HG03469 (cell line): ENCODE results near the gene SCYL1.

Experiments
- ATAC-seq: cut with Tn5 transposase; IDR thresholded peaks from one replicate; pipeline ENCODE4 v1.9.1; 2021; ENCODE audit warnings: mild to moderate bottlenecking, moderate library complexity, moderate number of reproducible peaks; ENCODE audit not compliant: unreplicated experiment

Gene SCYL1

GRCh38 chr11:65524741-65525545 is at the start of gene SCYL1:
TSS of gene SCYL1 (plus strand) at chr11:65525083. CDS start at chr11:65525154, 71 bp downstream.
- no peak for ATAC-seq

- ATAC-seq = no peak
These were observed 48.2 kb upstream of the SCYL1 start for GRCh38 chr11:65476632-65477148.

- no peak for ATAC-seq
These were observed 47.5 kb upstream of the SCYL1 start for GRCh38 chr11:65477149-65477965.

- no peak for ATAC-seq
These were observed 46.3 kb upstream of the SCYL1 start for GRCh38 chr11:65478388-65479183.

GRCh38 chr11:65479184-65480145 is 45.4 kb upstream of the SCYL1 start:
- no peak for ATAC-seq

GRCh38 chr11:65482306-65482850 is 42.5 kb upstream of the SCYL1 start:
- no peak for ATAC-seq

- ATAC-seq = no peak
These were observed 39.0 kb upstream of the SCYL1 start for GRCh38 chr11:65485920-65486219.

GRCh38 chr11:65486570-65487466 is 38.1 kb upstream of the SCYL1 start:
- ATAC-seq = no peak

- peak; percentile 40 for ATAC-seq
These were observed 37.2 kb upstream of the SCYL1 start for GRCh38 chr11:65487467-65488272.

GRCh38 chr11:65488273-65489034 is 36.4 kb upstream of the SCYL1 start:
- no peak for ATAC-seq

- no peak for ATAC-seq
These were observed 35.7 kb upstream of the SCYL1 start for GRCh38 chr11:65489035-65489705.

- no peak for ATAC-seq
These were observed 35.1 kb upstream of the SCYL1 start for GRCh38 chr11:65489706-65490320.

GRCh38 chr11:65491163-65491465 is 33.8 kb upstream of the SCYL1 start:
- ATAC-seq = no peak

- ATAC-seq = no peak
These were observed 33.1 kb upstream of the SCYL1 start for GRCh38 chr11:65491614-65492386.

- ATAC-seq = no peak
These were observed 32.6 kb upstream of the SCYL1 start for GRCh38 chr11:65492387-65492636.
